Measurements from ENCODE around the gene THYN1. TPM values are rescaled to one million over a fixed set of nuclear protein-coding genes. Genes with fewer than 3 reads are reported as not detected.

THYN1 gene
- total RNA-seq, 1 experiment from 2014 or later: 97.0 TPM

DNA sequence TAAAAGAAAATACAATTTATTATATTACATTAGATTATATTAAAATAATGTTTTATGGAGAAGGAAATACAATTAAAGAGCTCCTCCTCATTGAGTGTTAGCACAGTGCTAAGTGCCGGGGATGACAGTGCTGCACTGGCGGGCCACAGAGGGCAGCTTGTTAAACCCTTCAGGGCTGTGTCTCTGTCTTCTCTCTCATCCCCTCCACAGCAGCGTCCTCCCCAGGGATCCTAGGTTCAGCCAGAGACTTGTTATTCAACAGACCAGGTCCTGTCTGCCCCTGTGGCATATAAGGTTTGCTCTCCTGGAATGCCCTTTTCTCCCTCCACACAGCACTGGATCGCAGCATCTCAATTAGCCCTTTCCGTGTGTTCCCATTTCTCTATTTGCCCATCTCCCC, 14.2 kb downstream of the THYN1 start:
- H3K27ac Mint-ChIP-seq: no peak overlapping the region
- no peak overlapping the region for H4K91ac ChIP-seq (ENCODE audit: insufficient read length, low read depth, low read length)
- H3K9me3 Mint-ChIP-seq: no peaks in the 10 kb centered on the region
- H3K56ac ChIP-seq (ENCODE audit: insufficient read length, low read depth, low read length): no peak overlapping the region
- no peak overlapping the region for H4K5ac ChIP-seq (ENCODE audit: insufficient read length, low read depth, low read length)
- no peaks in the 10 kb centered on the region for H3K79me1 ChIP-seq (ENCODE audit: insufficient read depth, low read depth, low read length, poor library complexity, severe bottlenecking)
- no peaks in the 10 kb centered on the region for H3K27me3 Mint-ChIP-seq (ENCODE audit: low read depth)
- no peak overlapping the region for H3T11ph ChIP-seq (ENCODE audit: low read length)
- H3K23ac ChIP-seq (ENCODE audit: insufficient read length, low read depth, low read length): no peak overlapping the region
- no peaks in the 10 kb centered on the region for H3K27me3 ChIP-seq (ENCODE audit: insufficient read depth, low read length)
- H3K4ac ChIP-seq (ENCODE audit: low read depth, low read length): no peak overlapping the region
- peaks cover 5 to 33% (median 11%) of the 10 kb centered on the region in 3 experiments; a peak in 6 of 7 replicates for H3K36me3 Mint-ChIP-seq (ENCODE audit: insufficient read depth in 1 of 3, low read depth in 3 of 3)
- no peak overlapping the region for H4K8ac ChIP-seq (replicated peaks; ENCODE audit: insufficient read length, low read depth, low read length)
- no peak overlapping the region for H2BK120ac ChIP-seq (ENCODE audit: low read depth, low read length, poor library complexity, severe bottlenecking)
- no peak overlapping the region for H2AK5ac ChIP-seq (ENCODE audit: insufficient read length, low read length)
- H2AFZ ChIP-seq (ENCODE audit: low read length): no peak overlapping the region
- no peak overlapping the region for H3K18ac ChIP-seq (ENCODE audit: insufficient read length, low read depth, low read length)
- H2BK15ac ChIP-seq (ENCODE audit: low read depth, low read length): no peak overlapping the region
- H3K14ac ChIP-seq (ENCODE audit: insufficient read depth, low read length): no peak overlapping the region
- peaks cover 2 to 8% of the 10 kb centered on the region in 2 experiments; a peak in 3 of 4 replicates for H3K4me1 Mint-ChIP-seq
- H3K4me1 ChIP-seq (ENCODE audit: insufficient read depth, low read length): no peaks in the 10 kb centered on the region
- no peak for DNase-seq
- no peak overlapping the region for H3K9ac ChIP-seq (ENCODE audit: extremely low read depth, insufficient read length, low read length)
- no peak overlapping the region for H3K27ac ChIP-seq (ENCODE audit: insufficient read length, low read depth, low read length)
- WGBS (ENCODE audit: extremely low coverage, insufficient read length, low lambda C conversion rate): no CpG with 5 or more reads among the region's 5 CpGs
- no peaks in the 10 kb centered on the region for H3K79me2 ChIP-seq (ENCODE audit: insufficient read depth, low read length)
- H3K23me2 ChIP-seq (ENCODE audit: insufficient read length, low read depth, low read length, poor library complexity, severe bottlenecking): no peaks in the 10 kb centered on the region
- H3K9me3 ChIP-seq (ENCODE audit: control insufficient read depth, low read depth, low read length): no peaks in the 10 kb centered on the region
- H4K20me1 ChIP-seq (ENCODE audit: control insufficient read depth, insufficient read depth, insufficient read length): no peaks in the 10 kb centered on the region
- no peak overlapping the region for H2BK20ac ChIP-seq (ENCODE audit: low read depth, low read length, poor library complexity, severe bottlenecking)
- no peak overlapping the region for H2BK12ac ChIP-seq (ENCODE audit: insufficient read length, low read depth, low read length)
- TF ChIP-seq CTCF (conservative IDR thresholded peaks at IDR 0.05): no peak
- H3K4me2 ChIP-seq (ENCODE audit: insufficient read depth, insufficient read length, low read length): no peak overlapping the region
- no peak overlapping the region for H3K4me3 Mint-ChIP-seq
- no peak overlapping the region for H2BK5ac ChIP-seq (ENCODE audit: insufficient read length, low read length)

All from H9 (cell line).